GM21619 (cell line): Measurements from ENCODE around the gene ZP4.

ENCODE experiments used
- ATAC-seq: cut with Tn5 transposase; IDR thresholded peaks from one replicate; pipeline ENCODE4 v1.9.1; 2021; ENCODE audit not compliant: unreplicated experiment

ZP4 gene

DNA sequence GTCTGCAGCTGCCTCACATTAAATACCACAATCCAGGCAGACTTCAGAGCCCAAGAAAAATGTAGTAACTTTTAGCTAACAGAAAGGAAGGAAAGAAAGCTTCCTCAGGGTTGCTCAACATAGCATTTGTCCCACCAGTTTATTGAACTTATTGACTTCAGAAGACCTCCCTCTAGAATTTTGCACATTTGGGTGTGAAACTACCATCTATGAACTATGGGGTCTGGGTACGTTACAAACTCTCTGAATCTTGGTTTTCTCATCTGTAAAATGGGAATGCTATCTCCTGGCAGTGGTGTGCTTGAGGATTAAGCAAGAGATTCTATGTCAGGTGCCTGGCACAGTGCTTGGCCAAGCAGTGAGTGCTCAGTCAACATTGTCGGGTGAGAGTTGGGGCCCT lies at the start of gene ZP4:
TSS of gene ZP4 (minus strand) at position 101 of the 400 bp plus-strand sequence. CDS start 287 bp downstream, outside the sequence.
- ATAC-seq = no peak

GRCh38 chr1:237938553-237938952 lies 47.8 kb upstream of the ZP4 start:
- no peak for ATAC-seq

GRCh38 chr1:237938068-237938467 lies 47.3 kb upstream of the ZP4 start:
- no peak for ATAC-seq

- ATAC-seq = no peak
These were observed 42.1 kb upstream of the ZP4 start for GRCh38 chr1:237932816-237933215.

- no peak for ATAC-seq
These were observed 40.9 kb upstream of the ZP4 start for GRCh38 chr1:237931581-237931980.

GRCh38 chr1:237927198-237927597 lies 36.5 kb upstream of the ZP4 start:
- no peak for ATAC-seq

GRCh38 chr1:237921306-237921705 lies 30.6 kb upstream of the ZP4 start:
- no peak for ATAC-seq

DNA sequence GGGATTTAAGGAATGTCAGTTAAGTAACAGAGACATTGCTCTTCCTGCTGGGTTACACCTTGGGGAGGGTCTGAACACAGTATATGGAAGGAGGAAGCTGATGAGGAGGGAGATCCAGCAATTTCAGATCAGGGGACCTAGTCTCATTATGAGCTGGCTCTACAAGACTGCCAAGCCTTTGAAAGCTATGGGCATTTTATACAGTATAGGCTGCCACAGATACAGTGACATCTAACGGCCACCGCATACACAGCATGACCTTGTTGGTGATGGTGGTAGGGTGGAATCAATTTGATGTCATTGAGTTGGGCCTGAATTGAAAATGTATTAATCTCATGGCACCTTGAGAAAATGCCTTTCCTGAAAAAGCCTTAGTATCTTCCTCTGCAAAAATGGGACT lies 22.6 kb upstream of the ZP4 start:
- no peak for ATAC-seq

- ATAC-seq = no peak
These were observed 21.2 kb upstream of the ZP4 start for GRCh38 chr1:237911911-237912310.

- ATAC-seq = no peak
These were observed 20.1 kb upstream of the ZP4 start for GRCh38 chr1:237910834-237911233.

DNA sequence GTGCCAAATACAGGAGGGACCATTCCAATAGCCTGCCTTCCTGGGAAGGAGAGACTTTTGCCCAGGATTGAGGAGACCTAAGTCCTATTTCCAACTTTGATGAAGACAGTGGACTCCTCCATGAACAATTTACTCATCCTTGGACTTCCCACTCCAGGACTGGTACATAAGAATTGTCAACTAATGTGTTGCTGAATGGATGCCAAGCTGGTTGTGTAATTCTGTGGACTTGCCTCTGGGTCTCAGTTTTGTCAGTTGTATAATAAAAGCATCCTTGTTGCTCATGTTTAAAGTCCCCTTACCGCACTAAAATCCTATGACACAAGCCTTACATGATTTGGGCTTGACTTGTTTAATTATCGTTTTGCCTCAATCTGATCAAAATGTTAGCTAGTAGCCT lies 13.2 kb upstream of the ZP4 start:
- no peak for ATAC-seq

- ATAC-seq = no peak
These were observed 12.4 kb upstream of the ZP4 start for GRCh38 chr1:237902960-237903743.

- no peak for ATAC-seq
These were observed 10.7 kb upstream of the ZP4 start for GRCh38 chr1:237901299-237901934.

DNA sequence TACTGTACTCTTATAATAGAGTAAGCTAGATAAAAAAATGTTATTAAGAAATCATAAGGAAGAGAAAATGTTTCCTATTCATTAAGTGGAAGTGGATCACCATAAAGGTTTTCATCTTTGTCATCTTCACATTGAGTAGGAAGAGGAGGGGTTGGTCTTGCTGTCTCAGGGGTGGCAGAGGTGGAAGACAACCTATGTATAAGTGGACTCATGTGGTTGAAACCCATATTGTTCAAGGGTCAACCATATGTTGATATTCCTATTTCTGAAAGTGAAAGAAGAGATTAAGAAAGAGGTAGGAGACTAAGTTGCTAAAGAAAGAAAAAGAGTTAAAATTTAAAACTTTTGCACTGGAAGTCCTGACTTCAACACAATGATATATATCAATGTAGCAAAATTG lies 4.9 kb upstream of the ZP4 start:
- ATAC-seq = no peak

- ATAC-seq = no peak
These were observed 3.4 kb upstream of the ZP4 start for GRCh38 chr1:237894131-237894530.

- ATAC-seq = no peak
These were observed 1.3 kb upstream of the ZP4 start for GRCh38 chr1:237891979-237892378.

- no peak for ATAC-seq
These were observed 544 bp upstream of the ZP4 start for GRCh38 chr1:237891266-237891665.

DNA sequence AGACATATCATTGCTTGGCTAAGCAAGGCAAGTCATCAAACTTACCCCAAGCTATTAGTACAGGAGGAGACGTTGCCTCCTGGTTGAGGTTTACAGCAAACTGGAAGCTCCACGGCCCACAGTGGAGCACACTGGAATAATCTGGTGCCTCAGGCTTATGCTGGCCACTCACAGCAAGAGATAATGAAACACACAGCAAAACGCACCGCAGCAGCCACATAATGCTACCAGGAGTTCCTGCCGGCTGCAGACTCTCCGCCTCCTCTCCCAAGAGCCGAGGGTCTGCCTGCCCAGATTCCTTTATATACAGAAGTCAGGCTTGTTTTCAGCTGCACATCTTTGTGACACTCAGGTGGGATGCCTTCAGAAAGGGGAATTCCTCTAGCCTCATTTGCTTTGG lies 306 bp downstream of the ZP4 start:
- ATAC-seq = no peak

GRCh38 chr1:237888143-237888542 lies 2.6 kb downstream of the ZP4 start:
- no peak for ATAC-seq

- ATAC-seq = no peak
These were observed 3.2 kb downstream of the ZP4 start for GRCh38 chr1:237887542-237887941.

GRCh38 chr1:237884237-237884636 lies 6.5 kb downstream of the ZP4 start:
- ATAC-seq = no peak

GRCh38 chr1:237879195-237879594 lies 11.5 kb downstream of the ZP4 start:
- ATAC-seq = no peak

GRCh38 chr1:237878406-237878805 lies 12.3 kb downstream of the ZP4 start:
- no peak for ATAC-seq
